BLaER1 (cell line): ENCODE data around the gene PLS3.

ENCODE experiments used
- H3K27ac ChIP-seq: shearing (Covaris generic); formaldehyde crosslinking; 2 replicates; pipeline ENCODE4 v1.8.1; 2022
- H3K27me3 ChIP-seq: shearing (Covaris generic); formaldehyde crosslinking; 2 replicates; pipeline ENCODE4 v1.8.1; 2022
- H3K36me3 ChIP-seq: shearing (Covaris generic); formaldehyde crosslinking; 2 replicates; pipeline ENCODE4 v1.8.1; 2022
- H3K4me1 ChIP-seq: shearing (Covaris generic); formaldehyde crosslinking; 2 replicates; pipeline ENCODE4 v1.8.1; 2022
- H3K4me2 ChIP-seq: shearing (Covaris generic); formaldehyde crosslinking; 2 replicates; pipeline ENCODE4 v1.8.1; 2022
- H3K4me3 ChIP-seq: shearing (Covaris generic); formaldehyde crosslinking; 2 replicates; pipeline ENCODE4 v1.8.1; 2022
- H3K9ac ChIP-seq: shearing (Covaris generic); formaldehyde crosslinking; 2 replicates; pipeline ENCODE4 v1.8.1; 2022
- H3K9me3 ChIP-seq: shearing (Covaris generic); formaldehyde crosslinking; 2 replicates; pipeline ENCODE4 v1.8.1; 2022
- H4K20me1 ChIP-seq: shearing (Covaris generic); formaldehyde crosslinking; 2 replicates; pipeline ENCODE4 v1.8.1; 2022
- Cebpa-rat ChIP-seq: shearing (Covaris generic); IDR thresholded peaks from 2 replicates; pipeline ENCODE4 v1.8.1; 2022

The PLS3 gene

GRCh38 chrX:115598556-115598955 is 37.6 kb downstream of the PLS3 start:
- H3K9ac ChIP-seq, result no peak overlapping the region
- peaks cover 24% of the 10 kb centered on the region for H3K4me1 ChIP-seq
- H3K36me3 ChIP-seq, result peaks cover 21% of the 10 kb centered on the region; the same call in 1 of the 2 replicates
- TF ChIP-seq Cebpa-rat, result no peak
- H3K4me3 ChIP-seq, result no peak overlapping the region
- H3K9me3 ChIP-seq, result no peaks in the 10 kb centered on the region
- no peak overlapping the region for H3K4me2 ChIP-seq
- peaks cover 98% of the 10 kb centered on the region for H4K20me1 ChIP-seq
- H3K27ac ChIP-seq, result no peak overlapping the region
- H3K27me3 ChIP-seq, result peaks cover 96% of the 10 kb centered on the region

DNA sequence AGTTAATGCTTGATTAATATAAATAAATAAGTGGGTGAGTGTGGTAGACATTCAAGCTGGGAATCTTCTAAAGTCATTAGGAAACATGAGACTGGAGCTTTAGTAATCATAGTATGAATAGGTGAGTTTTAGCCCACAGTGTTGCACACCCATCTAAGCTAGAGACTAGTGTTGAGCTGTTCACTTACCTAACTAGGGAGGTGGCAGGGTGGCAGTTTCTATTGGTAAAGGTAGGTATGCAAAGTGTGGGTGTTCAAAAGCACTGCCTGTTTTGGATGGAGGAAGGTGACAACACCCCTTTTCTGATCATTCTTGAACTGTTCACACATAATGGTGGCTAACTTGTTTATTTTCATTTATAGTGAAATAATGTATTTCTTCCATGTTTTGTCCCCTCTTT is 41.3 kb downstream of the PLS3 start:
- H4K20me1 ChIP-seq, result peaks cover 98% of the 10 kb centered on the region
- no peak overlapping the region for H3K4me3 ChIP-seq
- H3K9me3 ChIP-seq, result no peaks in the 10 kb centered on the region
- H3K36me3 ChIP-seq, result peaks cover 24% of the 10 kb centered on the region; the same call in 1 of the 2 replicates
- H3K27ac ChIP-seq, result no peak overlapping the region
- H3K9ac ChIP-seq, result no peak overlapping the region
- peak overlapping the region; percentile 16; the same call in 1 of the 2 replicates for H3K4me2 ChIP-seq
- no peak for TF ChIP-seq Cebpa-rat
- H3K4me1 ChIP-seq, result peaks cover 24% of the 10 kb centered on the region
- H3K27me3 ChIP-seq, result peaks cover 94% of the 10 kb centered on the region

- no peak for TF ChIP-seq Cebpa-rat
- Histone ChIP-seq H3K4me2 (peak overlapping the region; percentile 16; the same call in 1 of the 2 replicates), H3K27me3 (peaks cover 96% of the 10 kb centered on the region), H3K9ac (no peak overlapping the region), H3K27ac (no peak overlapping the region), H4K20me1 (peaks cover 99% of the 10 kb centered on the region), H3K4me1 (peaks cover 24% of the 10 kb centered on the region), H3K4me3 (no peak overlapping the region), H3K36me3 (peaks cover 28% of the 10 kb centered on the region; the same call in 1 of the 2 replicates), H3K9me3 (no peaks in the 10 kb centered on the region)
Measured at GRCh38 chrX:115602729-115603389, 41.9 kb downstream of the PLS3 start.

GRCh38 chrX:115603534-115604074 is 42.6 kb downstream of the PLS3 start:
- Histone ChIP-seq H3K9ac (no peak overlapping the region), H3K4me3 (no peak overlapping the region), H3K4me1 (peaks cover 24% of the 10 kb centered on the region), H3K36me3 (peaks cover 33% of the 10 kb centered on the region; the same call in 1 of the 2 replicates), H4K20me1 (peaks cover 99% of the 10 kb centered on the region), H3K27me3 (peaks cover 96% of the 10 kb centered on the region), H3K9me3 (no peaks in the 10 kb centered on the region), H3K4me2 (no peak overlapping the region), H3K27ac (no peak overlapping the region)
- no peak for TF ChIP-seq Cebpa-rat

DNA sequence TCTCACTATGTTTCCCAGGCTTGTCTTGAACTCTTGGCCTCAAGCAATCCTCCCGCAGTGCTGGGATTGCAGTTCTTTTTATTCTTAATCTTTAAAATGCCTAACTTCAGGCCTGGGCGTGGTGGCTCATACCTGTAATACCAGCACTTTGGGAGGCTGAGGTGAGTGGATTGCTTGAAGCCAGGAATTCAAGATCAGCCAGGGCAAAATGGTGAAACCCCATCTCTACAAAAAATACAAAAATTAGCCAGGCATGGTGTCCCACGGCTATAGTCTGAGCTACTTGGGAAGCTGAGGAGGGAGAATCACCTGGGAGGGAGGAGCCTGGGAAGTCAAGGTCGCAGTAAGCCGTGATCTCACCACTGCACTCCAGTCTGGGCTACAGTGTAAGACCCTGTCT is 45.9 kb downstream of the PLS3 start:
- Histone ChIP-seq H3K4me2 (no peak overlapping the region), H3K27ac (no peak overlapping the region), H4K20me1 (peaks cover 98% of the 10 kb centered on the region), H3K4me3 (no peak overlapping the region), H3K9me3 (no peaks in the 10 kb centered on the region), H3K9ac (no peak overlapping the region), H3K27me3 (peaks cover 89% of the 10 kb centered on the region), H3K4me1 (peaks cover 10% of the 10 kb centered on the region), H3K36me3 (peaks cover 49% of the 10 kb centered on the region; the same call in 1 of the 2 replicates)
- TF ChIP-seq Cebpa-rat, result no peak

DNA sequence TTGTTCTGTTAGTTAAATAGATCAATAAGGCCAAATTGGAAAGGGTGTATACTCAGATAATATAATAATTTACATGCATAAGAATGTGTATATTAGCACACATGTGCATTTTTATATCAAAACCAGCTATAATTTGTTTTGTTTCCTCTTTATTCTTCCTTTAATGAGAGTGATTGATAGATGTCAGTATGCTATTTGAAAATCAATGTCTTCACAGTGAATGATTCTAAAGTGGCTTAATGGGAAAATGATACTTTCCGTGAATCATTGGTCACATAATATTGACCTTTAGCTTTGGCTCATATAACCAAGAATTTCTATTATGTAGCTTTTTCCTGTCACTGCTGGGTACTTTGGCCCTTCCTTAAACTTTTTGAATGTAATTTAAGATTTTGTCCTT is 48.6 kb downstream of the PLS3 start:
- TF ChIP-seq Cebpa-rat, result no peak
- Histone ChIP-seq H3K27ac (no peak overlapping the region), H3K4me1 (peaks cover 7% of the 10 kb centered on the region), H3K4me3 (no peak overlapping the region), H3K9me3 (no peaks in the 10 kb centered on the region), H3K9ac (no peak overlapping the region), H3K27me3 (peaks cover 89% of the 10 kb centered on the region), H4K20me1 (peaks cover 98% of the 10 kb centered on the region), H3K36me3 (peaks cover 46% of the 10 kb centered on the region; the same call in 1 of the 2 replicates), H3K4me2 (no peak overlapping the region)

DNA sequence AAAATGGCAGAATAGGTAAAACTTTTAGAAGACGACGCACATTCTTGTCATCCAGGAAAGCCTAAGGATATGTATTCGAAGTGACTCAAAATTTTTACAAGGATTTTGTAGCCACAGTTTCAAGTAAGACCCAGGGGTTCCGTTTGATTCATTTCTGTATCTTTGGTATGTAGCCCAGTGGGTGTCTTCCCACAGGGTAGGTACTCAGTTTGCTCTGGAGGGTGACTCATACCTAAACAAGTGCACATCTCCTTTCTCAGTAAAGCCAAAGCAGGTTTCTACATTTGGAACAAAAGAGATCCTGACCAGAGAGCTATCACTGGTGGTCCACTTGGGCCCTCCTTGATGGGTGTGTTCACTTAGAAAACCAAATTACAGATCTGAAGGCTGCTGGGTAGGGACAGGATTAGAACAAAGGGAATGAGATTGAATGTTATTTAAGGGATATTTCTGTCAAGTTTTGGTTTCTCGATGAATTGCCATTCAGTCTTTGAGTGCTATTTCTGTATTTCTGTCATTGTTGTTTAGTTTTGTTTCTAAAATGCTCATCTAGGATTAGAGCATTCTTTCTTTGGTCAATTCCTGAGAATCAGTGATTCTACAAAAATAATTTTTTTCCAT is 56.1 kb downstream of the PLS3 start:
- no peaks in the 10 kb centered on the region for H3K9me3 ChIP-seq
- H4K20me1 ChIP-seq, result peaks cover 99% of the 10 kb centered on the region
- H3K4me3 ChIP-seq, result no peak overlapping the region
- peaks cover 26% of the 10 kb centered on the region for H3K4me1 ChIP-seq
- H3K36me3 ChIP-seq, result peaks cover 30% of the 10 kb centered on the region; the same call in 1 of the 2 replicates
- H3K9ac ChIP-seq, result no peak overlapping the region
- H3K27ac ChIP-seq, result no peak overlapping the region
- H3K27me3 ChIP-seq, result peaks cover 99% of the 10 kb centered on the region
- no peak for TF ChIP-seq Cebpa-rat
- H3K4me2 ChIP-seq, result no peak overlapping the region

DNA sequence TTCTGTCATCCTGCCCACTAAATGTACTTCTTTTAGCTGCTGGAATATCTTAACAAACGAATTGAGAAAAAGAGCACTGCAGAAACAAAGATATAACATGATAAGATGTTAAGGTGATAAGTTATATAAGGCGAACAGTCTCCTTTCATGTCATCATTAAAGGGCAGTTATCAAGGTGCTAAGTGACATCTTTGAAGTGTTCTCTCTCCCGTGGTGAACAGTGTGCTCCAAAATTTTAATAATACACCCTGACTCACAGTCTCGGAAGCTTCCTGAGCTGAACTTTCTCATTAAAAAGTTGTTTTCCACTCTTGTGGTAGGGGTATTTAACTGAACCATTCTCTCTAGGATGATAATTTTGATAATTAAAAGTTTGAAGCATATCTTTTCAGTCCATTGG is 61.6 kb downstream of the PLS3 start:
- Histone ChIP-seq H3K4me2 (no peak overlapping the region), H3K9me3 (no peaks in the 10 kb centered on the region), H3K4me3 (no peak overlapping the region), H3K9ac (no peak overlapping the region), H4K20me1 (peaks cover 97% of the 10 kb centered on the region), H3K27ac (no peak overlapping the region), H3K27me3 (peaks cover 99% of the 10 kb centered on the region), H3K36me3 (peaks cover 41% of the 10 kb centered on the region; the same call in 1 of the 2 replicates), H3K4me1 (peaks cover 11% of the 10 kb centered on the region)
- TF ChIP-seq Cebpa-rat, result no peak

- Histone ChIP-seq H3K4me3 (no peak overlapping the region), H3K4me2 (no peak overlapping the region), H4K20me1 (peaks cover 91% of the 10 kb centered on the region; the same call in 1 of the 2 replicates), H3K27ac (no peak overlapping the region), H3K27me3 (peaks cover 95% of the 10 kb centered on the region), H3K36me3 (peaks cover 37% of the 10 kb centered on the region; the same call in 1 of the 2 replicates), H3K9ac (no peak overlapping the region), H3K9me3 (no peaks in the 10 kb centered on the region), H3K4me1 (peaks cover 6% of the 10 kb centered on the region)
- no peak for TF ChIP-seq Cebpa-rat
Measured at GRCh38 chrX:115624916-115625315, 63.9 kb downstream of the PLS3 start.
